ENCODE results near the gene NLRC5. TPM values are rescaled to one million over a fixed set of nuclear protein-coding genes. Genes with fewer than 3 reads are reported as not detected.
A peak's percentile ranks its signal among the peaks of the same experiment; 100 is the strongest.

NLRC5 gene
- total RNA-seq, 1 experiment from 2014 or later = 29.4 TPM

- 0 out of 2 replicates have a peak, but pooled peaks cover 4% of the 10 kb centered on the region for H3K4me1 ChIP-seq (replicated peaks)
- H3K9me3 ChIP-seq (replicated peaks) = no peaks in the 10 kb centered on the region
- peaks cover 14% of the 10 kb centered on the region for H3K36me3 ChIP-seq
- no peak overlapping the region for H3K27ac ChIP-seq
- no peak overlapping the region for H3K4me3 ChIP-seq
- no peak for DNase-seq (ENCODE audit: low read depth in 1 of 2, low spot score in 2 of 2)
- H3K27me3 ChIP-seq (replicated peaks) = no peaks in the 10 kb centered on the region
Observed at GRCh38 chr16:57115514-57116182, 126.3 kb downstream of the NLRC5 start.

DNA sequence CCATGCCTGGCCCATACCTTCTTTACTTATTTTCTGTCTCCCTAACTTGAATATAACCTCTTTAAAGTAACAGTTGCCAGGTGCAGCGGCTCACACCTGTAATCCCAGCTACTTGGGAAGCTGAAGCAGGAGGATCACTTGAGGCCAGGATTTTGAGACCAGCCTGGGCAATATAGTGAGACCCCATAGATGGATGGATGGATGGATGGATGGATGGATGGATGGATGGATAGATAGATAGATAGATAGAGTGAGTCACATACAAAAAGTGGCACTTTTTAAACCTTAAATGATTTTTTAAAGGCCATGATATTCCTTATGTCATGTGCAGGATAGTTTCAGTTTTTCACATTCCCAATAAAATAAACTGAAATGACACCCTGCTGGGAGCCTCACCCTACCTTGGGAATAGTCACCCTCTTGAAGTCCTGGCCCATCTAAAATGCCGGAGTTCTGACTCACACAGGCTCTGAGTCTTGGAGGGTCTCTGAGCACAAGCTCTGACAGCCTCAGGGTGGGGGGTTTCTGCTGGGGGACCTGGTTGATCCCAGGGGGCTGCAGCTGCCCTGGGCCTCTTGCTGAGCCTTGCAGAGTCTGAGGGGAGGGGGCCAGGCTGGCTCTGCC is 129.2 kb downstream of the NLRC5 start:
- peaks cover 14% of the 10 kb centered on the region for H3K36me3 ChIP-seq
- 0 out of 2 replicates have a peak, but pooled peaks cover 4% of the 10 kb centered on the region for H3K4me1 ChIP-seq (replicated peaks)
- no peaks in the 10 kb centered on the region for H3K9me3 ChIP-seq (replicated peaks)
- no peak overlapping the region for H3K4me3 ChIP-seq
- no peak for DNase-seq (ENCODE audit: low read depth in 1 of 2, low spot score in 2 of 2)
- no peaks in the 10 kb centered on the region for H3K27me3 ChIP-seq (replicated peaks)
- no peak overlapping the region for H3K27ac ChIP-seq

DNA sequence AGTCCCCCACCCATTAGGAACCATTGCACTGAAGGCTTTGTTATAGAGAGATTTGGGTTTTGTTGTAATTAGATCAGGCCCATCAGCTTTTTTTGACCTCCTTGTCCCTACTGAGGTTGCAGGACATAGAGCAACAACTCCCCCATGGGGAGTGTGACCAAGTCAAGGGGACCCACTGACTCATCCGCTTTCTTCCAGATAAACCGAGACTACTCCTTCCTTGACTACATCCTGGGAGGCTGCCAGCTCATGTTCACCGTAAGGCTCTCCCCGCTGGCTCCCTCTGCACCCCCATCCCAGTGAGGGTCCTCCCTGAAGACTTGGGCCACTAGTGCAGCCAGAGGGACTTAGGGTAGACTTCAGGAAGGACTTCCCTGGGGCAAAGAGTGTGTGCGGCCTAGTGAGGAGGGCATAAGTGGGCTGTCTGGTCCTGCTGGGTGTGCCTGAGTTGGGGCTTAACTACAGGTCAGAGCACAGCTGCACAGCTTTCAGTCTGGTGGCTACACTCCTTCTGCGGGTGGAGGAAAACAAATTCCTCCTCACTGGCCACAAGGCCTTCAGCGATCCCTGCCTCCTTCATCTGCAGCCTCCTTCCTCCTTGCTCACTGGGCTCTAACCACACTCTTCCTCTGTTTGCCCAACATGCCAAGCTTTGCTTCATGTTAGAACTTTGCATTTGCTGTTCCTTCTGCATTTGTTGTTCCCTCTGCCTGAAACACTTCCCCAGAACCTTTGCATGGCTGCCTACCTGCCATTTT is 134.0 kb downstream of the NLRC5 start:
- H3K9me3 ChIP-seq (replicated peaks) = no peaks in the 10 kb centered on the region
- no peak for DNase-seq (ENCODE audit: low read depth in 1 of 2, low spot score in 2 of 2)
- 0 out of 2 replicates have a peak, but pooled peaks cover 2% of the 10 kb centered on the region for H3K36me3 ChIP-seq
- no peak overlapping the region for H3K27ac ChIP-seq
- H3K4me1 ChIP-seq (replicated peaks) = 0 out of 2 replicates have a peak, but pooled peaks cover 2% of the 10 kb centered on the region
- H3K4me3 ChIP-seq = no peak overlapping the region
- no peaks in the 10 kb centered on the region for H3K27me3 ChIP-seq (replicated peaks)

DNA sequence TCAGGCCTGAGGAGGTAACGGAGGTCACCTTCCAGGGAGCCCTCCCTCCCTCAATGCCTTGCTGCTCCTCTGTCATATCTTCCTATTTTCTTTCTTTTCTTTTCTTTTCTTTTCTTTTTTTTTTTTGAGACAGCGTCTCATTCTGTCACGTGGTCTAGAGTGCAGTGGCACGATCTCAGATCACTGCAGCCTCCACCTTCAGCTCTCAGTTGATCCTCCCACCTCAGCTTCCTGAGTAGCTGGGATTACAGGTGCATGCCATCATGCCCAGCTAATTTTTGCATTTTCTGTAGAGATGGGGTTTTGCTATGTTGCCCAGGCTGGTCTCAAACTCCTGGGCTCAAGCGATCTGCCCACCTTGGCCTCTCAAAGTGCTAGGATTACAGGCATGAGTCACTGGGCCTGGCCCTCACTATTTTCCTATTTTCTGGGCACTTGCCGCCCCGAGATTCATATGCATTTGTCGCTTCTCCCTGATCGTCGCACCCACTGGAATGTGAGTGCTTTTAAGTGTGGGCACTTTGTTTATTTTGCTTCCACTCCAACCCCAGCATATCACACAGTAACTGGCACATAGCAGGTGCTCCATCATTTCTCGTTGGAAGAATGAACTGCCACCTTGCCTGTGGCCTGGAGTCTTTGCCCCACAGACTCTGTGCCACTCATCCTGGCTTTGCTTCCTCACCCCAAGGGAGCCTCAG is 134.8 kb downstream of the NLRC5 start:
- Histone ChIP-seq H3K27me3 (replicated peaks) (no peaks in the 10 kb centered on the region), H3K4me3 (no peak overlapping the region), H3K9me3 (replicated peaks) (no peaks in the 10 kb centered on the region), H3K36me3 (0 out of 2 replicates have a peak, but pooled peaks cover 2% of the 10 kb centered on the region), H3K27ac (no peak overlapping the region), H3K4me1 (replicated peaks) (no peaks in the 10 kb centered on the region)
- no peak for DNase-seq (ENCODE audit: low read depth in 1 of 2, low spot score in 2 of 2)

GRCh38 chr16:57125376-57125775 is 136.0 kb downstream of the NLRC5 start:
- no peaks in the 10 kb centered on the region for H3K27me3 ChIP-seq (replicated peaks)
- H3K4me3 ChIP-seq = no peak overlapping the region
- no peaks in the 10 kb centered on the region for H3K9me3 ChIP-seq (replicated peaks)

GRCh38 chr16:57125969-57126368 is 136.6 kb downstream of the NLRC5 start:
- Histone ChIP-seq H3K27ac (no peak overlapping the region), H3K4me3 (no peak overlapping the region), H3K27me3 (replicated peaks) (no peaks in the 10 kb centered on the region), H3K9me3 (replicated peaks) (no peaks in the 10 kb centered on the region), H3K36me3 (0 out of 2 replicates have a peak, but pooled peaks cover 2% of the 10 kb centered on the region), H3K4me1 (replicated peaks) (no peaks in the 10 kb centered on the region)
- no peak for DNase-seq (ENCODE audit: low read depth in 1 of 2, low spot score in 2 of 2)

More at GRCh38 chr16:57125376-57125775, 136.0 kb downstream of the NLRC5 start:
- Histone ChIP-seq H3K27ac (no peak overlapping the region), H3K36me3 (0 out of 2 replicates have a peak, but pooled peaks cover 2% of the 10 kb centered on the region), H3K4me1 (replicated peaks) (no peaks in the 10 kb centered on the region)
- no peak for DNase-seq (ENCODE audit: low read depth in 1 of 2, low spot score in 2 of 2)

DNA sequence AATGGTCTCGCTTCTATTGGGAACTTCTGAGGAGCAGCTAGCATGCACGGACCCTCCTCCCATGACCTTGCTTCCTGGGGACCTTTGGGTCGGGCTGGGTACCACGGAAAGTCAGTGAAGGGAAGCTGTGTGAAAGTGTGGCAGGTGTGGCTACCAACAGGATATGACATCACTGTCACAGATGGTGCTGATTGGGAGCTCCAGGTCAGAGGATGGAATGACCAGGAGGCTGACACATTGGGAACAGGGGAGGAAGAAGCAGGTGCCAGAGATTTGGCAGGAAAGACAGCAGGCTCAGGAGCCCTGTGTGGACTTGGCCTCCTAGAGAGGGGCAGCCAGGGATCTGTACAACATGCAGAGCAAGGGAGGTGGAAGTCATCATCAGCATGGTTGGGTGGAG is 137.1 kb downstream of the NLRC5 start:
- Histone ChIP-seq H3K4me3 (no peak overlapping the region), H3K4me1 (replicated peaks) (no peaks in the 10 kb centered on the region)
- DNase-seq (ENCODE audit: low read depth in 1 of 2, low spot score in 2 of 2) = no peak

DNA sequence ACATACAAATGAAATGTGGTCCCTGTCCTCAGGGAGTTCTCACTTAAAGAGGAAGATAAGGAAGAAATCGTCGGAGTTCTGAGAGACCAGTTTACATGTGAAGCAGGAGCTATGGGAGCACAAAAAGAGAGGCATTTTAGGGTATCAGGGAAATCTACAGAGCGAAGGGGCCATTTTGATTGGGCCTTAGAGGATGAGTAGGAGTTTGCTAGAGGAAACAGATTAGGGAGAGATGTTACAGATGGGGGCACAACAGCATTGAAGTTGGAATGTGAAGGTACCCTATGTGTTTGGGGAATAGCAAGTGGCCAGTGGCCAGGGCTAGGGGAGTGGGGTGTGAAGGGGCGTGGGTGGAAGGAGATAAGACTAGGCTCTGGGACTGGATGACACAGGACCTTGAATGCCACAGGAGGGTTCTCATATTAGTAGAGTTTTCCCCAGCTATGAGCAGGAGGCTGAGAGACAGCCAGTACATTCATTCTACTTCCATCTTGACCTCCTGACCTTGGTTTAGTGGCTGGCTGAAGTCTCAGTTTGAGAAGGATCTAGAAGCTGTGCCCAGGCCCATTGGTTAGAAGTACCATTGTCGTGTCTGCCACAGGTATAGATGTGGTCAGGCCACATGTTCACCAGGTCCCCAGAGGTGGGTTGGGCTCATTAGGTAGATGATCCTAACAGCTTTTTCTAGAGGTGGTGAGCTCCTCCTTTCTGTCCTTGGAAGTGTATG is 137.8 kb downstream of the NLRC5 start:
- DNase-seq (ENCODE audit: low read depth in 1 of 2, low spot score in 2 of 2) = no peak
- Histone ChIP-seq H3K27me3 (replicated peaks) (no peaks in the 10 kb centered on the region), H3K4me1 (replicated peaks) (no peaks in the 10 kb centered on the region), H3K36me3 (0 out of 2 replicates have a peak, but pooled peaks cover 2% of the 10 kb centered on the region), H3K9me3 (replicated peaks) (no peaks in the 10 kb centered on the region), H3K4me3 (no peak overlapping the region), H3K27ac (no peak overlapping the region)

More for the DNA sequence above, 137.1 kb downstream of the NLRC5 start:
- Histone ChIP-seq H3K27ac (no peak overlapping the region), H3K9me3 (replicated peaks) (no peaks in the 10 kb centered on the region), H3K27me3 (replicated peaks) (no peaks in the 10 kb centered on the region), H3K36me3 (0 out of 2 replicates have a peak, but pooled peaks cover 2% of the 10 kb centered on the region)

DNA sequence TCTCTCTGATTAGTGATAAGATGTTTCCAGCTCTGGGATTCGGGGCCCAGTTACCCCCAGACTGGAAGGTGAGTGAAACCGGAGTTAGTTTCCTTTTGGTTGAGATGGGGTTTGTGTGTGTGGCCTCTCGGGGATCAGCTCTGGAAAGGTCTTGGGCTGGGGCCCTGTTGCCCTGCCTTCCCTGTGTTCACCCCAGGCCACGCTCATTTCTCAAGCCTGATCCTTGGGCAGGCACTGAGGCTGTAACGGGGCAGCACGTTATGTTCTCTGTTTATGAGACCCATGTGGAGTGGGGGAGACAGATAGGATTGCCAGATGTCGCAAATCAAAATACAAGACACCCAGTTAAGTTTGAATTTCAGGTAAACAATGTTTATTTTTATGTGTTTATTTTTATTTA is 138.5 kb downstream of the NLRC5 start:
- H3K4me3 ChIP-seq = no peak overlapping the region
- no peaks in the 10 kb centered on the region for H3K27me3 ChIP-seq (replicated peaks)
- 0 out of 2 replicates have a peak, but pooled peaks cover 2% of the 10 kb centered on the region for H3K36me3 ChIP-seq
- H3K27ac ChIP-seq = no peak overlapping the region
- H3K9me3 ChIP-seq (replicated peaks) = no peaks in the 10 kb centered on the region
- H3K4me1 ChIP-seq (replicated peaks) = 0 out of 2 replicates have a peak, but pooled peaks cover 4% of the 10 kb centered on the region
- DNase-seq (ENCODE audit: low read depth in 1 of 2, low spot score in 2 of 2) = no peak

- no peak for DNase-seq (ENCODE audit: low read depth in 1 of 2, low spot score in 2 of 2)
- Histone ChIP-seq H3K4me3 (no peak overlapping the region), H3K27me3 (replicated peaks) (no peaks in the 10 kb centered on the region), H3K36me3 (0 out of 2 replicates have a peak, but pooled peaks cover 2% of the 10 kb centered on the region), H3K9me3 (replicated peaks) (no peaks in the 10 kb centered on the region), H3K27ac (no peak overlapping the region), H3K4me1 (replicated peaks) (0 out of 2 replicates have a peak, but pooled peaks cover 4% of the 10 kb centered on the region)
Observed at GRCh38 chr16:57128771-57129389, 139.5 kb downstream of the NLRC5 start.

DNA sequence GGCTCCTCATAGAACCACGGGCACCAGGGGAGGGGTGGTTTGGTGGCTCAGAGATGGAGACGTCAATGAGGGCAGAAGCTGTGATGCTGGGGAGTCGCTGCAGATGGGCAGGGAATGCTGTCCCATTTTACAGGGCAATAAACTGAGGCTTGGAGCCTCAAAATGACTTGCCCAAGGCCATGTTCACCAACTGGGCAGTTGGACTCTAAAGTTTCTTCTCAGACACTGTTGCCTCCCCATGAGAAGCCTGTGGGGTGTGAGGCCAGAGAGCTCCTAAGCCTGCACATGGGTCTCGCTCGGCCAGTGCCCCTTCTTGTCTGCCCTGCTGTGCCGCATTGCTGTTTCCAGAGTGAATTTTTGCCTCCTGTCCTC is 141.6 kb downstream of the NLRC5 start:
- Histone ChIP-seq H3K36me3 (0 out of 2 replicates have a peak, but pooled peaks cover 2% of the 10 kb centered on the region), H3K4me3 (no peak overlapping the region), H3K27ac (no peak overlapping the region), H3K27me3 (replicated peaks) (no peaks in the 10 kb centered on the region), H3K4me1 (replicated peaks) (0 out of 2 replicates have a peak, but pooled peaks cover 4% of the 10 kb centered on the region), H3K9me3 (replicated peaks) (no peaks in the 10 kb centered on the region)
- DNase-seq (ENCODE audit: low read depth in 1 of 2, low spot score in 2 of 2) = no peak

GRCh38 chr16:57131351-57131970 is 142.1 kb downstream of the NLRC5 start:
- Histone ChIP-seq H3K4me1 (replicated peaks) (0 out of 2 replicates have a peak, but pooled peaks cover 4% of the 10 kb centered on the region), H3K27ac (no peak overlapping the region), H3K36me3 (0 out of 2 replicates have a peak, but pooled peaks cover 2% of the 10 kb centered on the region), H3K27me3 (replicated peaks) (no peaks in the 10 kb centered on the region), H3K4me3 (no peak overlapping the region), H3K9me3 (replicated peaks) (no peaks in the 10 kb centered on the region)
- peak in 1 of 2 experiments; percentile 38 for DNase-seq (ENCODE audit: low read depth in 1 of 2, low spot score in 2 of 2)
